GM18870 (cell line): ENCODE results near the gene B4GALT4.

ENCODE experiments used
- ATAC-seq: cut with Tn5 transposase; IDR thresholded peaks from one replicate; pipeline ENCODE4 v1.9.1; 2021; ENCODE audit warnings: moderate library complexity; ENCODE audit not compliant: unreplicated experiment

B4GALT4 gene

DNA sequence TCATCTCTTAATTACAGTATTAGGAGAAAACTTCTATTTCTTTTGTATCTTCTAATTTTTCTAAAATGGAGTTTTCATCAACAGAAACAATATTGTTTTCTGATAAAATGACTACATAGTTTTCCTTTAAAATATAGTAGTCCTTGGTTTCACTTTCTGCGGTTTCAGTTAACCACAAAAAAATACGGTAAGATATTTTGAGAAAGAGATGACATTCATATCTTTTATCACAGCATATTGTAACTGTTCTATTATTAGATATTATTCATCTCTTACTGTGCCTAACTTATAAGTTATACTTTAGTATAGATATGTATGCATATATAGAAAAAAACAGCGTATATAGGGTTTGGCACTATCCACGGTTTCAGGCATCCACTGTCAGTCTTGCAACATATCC is 2.3 kb downstream of the B4GALT4 start:
- ATAC-seq: no peak

DNA sequence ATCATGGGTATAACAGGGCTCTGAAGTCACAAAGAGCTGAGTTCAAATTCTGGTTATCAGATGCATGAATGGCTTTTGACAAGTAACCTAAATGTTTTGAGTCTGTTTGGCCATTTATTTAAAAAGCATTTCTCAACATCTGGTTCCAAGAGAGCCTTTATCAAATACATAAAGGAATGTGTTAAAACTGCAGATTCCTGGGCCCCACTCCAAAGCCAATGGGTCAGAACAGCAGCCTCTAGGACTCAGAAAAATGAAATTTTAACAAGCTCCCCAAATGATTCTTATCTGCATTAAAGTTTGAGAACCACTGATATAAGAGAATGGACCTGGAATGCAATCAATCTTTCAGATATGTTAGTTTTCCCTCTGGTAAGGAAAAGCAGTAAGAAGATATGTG is 3.4 kb downstream of the B4GALT4 start:
- ATAC-seq: no peak

DNA sequence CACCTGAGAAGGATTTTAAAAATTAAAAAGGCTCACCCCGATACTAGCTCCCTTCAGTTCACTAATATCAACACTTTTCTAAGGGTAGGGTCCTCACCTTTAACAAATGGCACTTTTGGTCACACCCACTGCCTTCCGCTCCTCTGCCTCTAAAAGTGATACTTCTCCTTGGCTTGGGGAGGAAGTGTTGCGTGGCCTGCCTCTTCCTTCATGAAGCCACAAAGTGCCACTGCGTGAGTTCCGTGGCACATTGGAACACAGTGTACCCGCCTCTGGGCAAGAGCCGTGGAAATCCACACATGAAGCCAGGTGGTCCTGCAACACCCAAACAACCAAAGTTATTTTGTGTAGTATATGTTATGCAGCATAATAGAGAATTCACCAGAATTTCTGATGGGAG is 3.9 kb downstream of the B4GALT4 start:
- ATAC-seq: no peak

DNA sequence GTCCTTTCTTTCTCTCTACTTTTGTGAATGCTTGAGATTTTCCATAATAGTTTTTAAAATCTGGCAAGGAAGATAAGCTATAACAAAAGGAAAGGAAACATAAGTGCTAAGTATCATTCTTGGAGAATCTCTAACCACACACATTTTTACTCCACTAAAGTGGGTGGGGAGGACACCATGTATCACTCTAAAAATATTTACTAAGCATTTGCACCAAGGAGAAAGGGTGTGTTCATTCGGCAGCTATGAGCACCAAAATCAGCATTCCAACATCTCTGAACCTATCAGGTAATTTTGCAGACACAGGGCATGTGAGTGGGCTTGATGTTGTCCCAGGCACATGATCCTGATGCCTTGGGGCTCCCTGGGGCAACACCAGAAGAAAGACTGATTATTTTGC is 5.5 kb downstream of the B4GALT4 start:
- ATAC-seq: no peak

DNA sequence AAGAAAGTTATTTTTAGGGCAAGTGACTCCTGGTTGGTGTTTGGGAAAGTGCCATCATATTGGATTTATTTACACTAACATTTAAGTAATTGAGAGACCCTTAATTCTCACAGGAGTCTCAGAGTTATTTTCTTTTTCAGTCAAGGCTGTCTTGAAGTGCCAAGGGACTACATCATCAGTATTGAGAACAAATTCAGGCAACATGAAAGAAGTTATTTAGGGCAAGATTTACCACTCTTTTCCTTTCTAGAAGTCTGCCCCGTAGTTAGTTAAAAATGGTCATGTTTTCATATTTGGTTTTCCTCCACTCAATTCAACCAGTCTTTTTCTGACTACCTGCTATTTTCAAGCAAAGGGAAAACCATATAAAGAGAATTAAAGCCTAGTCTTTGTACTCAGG is 6.1 kb downstream of the B4GALT4 start:
- ATAC-seq: no peak

DNA sequence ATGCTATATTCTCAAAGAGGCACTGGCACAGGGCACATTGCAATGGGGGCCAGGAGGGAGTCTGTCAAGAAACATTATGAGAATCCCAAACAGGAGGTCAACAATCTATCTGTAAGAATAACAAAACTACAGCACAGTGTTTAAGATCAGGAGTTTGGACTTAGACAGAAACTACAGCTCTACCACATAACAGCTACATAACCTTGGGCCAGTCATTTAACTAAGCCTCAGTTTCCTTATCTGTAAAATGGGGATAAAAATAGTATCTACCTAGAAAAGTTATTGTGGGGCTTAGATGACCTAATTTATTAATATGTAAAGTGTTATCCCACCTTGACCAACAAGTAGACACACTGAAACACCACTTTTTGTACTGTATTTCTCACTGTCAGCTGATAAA is 9.9 kb downstream of the B4GALT4 start:
- ATAC-seq: no peak

DNA sequence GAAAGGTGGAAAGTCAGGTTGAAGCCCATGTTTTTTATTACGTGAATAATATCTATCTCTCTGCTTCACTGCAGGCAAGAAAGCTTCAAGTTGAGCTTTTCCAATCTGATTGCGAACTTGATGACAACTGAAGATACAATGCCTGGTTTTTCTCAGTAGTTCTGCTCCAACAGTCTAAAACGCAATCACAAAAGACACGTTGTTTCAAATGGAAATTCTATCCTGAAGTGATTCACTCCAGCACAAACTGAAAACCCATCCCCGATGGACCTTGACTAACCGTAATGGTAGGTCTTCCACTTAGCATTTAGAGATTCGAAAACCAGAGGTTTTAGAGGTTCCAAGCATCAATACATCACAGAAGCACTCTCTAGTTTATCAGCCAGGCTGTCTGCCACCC is 10.6 kb downstream of the B4GALT4 start:
- no peak for ATAC-seq

DNA sequence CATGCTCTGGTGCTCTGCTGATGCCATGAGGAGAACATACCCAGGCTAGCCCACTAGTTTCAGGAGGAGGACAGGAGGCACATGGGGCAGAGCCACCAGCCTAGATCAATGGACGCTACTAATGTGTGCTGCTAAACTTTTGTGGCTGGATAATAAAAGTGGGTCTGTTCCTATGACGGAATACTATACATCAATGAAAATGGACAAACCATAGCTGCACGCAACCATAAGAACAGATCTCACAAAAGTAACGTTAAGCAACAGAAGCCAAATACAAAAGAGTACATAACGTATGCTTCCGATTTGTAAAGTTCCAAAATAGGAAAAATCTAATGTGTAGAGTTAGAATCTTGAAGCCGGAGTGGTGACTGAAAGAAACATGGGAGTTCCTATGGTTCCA is 11.5 kb downstream of the B4GALT4 start:
- no peak for ATAC-seq

DNA sequence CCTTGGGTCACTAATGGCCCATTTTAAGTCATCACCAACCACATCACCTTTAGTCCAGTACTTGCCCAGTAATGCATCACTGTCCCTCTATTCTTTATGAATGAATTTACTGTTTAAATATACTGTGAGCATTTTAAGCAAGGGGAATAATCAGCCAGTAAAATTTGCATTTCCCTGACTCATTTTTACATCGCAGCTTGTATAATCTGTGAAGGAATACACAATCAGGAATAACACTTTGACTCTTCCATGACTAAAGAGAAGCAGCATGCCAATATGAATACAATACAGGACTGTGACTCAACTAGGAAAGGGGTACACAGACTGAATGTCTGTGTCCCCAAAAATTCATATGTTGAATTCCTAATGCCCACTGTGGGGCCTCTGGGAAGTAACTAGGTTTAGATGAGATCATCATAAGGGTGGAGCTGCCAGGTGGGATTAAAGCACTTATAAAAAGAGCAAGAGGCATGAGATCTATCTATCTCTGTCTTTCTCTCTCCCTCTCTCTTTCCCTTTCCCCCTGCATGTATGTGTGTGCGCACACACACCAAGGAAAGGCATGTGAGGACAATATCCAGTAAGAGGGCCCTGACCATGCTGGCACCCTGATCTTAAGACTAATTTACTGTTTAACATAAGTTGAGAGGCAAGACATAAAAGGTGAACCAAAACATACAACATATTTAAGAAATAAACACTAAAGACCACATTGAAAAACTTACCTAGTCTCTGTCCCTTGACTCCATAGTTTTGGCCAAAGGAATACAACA is 12.1 kb downstream of the B4GALT4 start:
- ATAC-seq: no peak

DNA sequence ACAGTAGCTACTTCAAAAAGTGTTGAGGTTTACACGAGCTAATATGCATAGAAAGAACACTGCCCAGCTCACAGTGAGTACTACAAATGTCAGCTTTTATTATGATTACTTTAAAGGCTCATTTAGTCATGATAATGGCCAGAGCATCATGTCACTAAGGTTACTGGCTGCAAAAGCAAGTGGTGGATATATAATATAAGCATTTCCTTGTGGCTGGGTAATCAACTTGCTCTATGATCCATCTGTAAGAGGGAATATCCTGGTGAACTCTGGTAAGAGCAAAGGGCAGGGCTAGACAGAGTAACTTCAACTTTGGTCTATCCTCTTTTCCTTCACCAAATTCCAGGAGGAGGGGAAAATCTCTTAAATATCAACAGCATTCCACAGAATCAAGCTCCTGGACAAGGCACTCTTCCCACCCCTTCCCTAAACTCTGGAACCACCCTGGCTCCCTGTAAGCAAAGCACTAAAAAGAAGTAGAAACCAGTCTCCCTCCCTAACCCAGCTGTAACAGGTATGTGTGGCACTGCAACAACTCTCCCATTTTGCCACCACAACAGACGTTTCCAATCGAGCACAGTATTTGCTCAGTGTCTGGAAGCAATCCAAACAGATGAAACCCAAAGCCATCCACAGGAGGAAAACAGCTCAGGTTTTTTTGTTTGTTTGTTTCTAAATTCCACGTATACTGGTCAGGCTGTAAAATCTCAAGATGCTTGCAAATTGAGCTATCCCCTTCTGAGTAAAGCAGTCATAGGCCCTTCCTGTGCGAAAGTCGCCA is 13.4 kb downstream of the B4GALT4 start:
- ATAC-seq: no peak

DNA sequence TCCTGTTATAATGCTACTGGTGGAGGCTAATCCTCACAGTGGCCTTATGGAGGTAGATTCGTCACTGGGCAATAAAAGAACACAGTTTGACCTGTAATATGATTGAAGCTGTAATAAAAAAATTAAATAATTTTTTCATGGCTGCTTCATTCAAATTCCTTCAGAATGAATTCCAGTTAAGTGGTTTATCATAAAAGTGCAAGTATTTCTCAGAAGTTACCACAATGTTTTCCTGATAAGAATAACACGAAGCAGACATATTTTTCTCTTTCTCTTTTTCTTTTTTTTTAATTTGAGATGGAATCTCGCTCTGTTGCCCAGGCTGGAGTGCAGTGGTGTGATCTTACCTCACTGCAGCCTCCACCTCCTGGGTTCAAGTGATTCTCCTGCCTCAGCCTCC is 15.6 kb downstream of the B4GALT4 start:
- no peak for ATAC-seq

DNA sequence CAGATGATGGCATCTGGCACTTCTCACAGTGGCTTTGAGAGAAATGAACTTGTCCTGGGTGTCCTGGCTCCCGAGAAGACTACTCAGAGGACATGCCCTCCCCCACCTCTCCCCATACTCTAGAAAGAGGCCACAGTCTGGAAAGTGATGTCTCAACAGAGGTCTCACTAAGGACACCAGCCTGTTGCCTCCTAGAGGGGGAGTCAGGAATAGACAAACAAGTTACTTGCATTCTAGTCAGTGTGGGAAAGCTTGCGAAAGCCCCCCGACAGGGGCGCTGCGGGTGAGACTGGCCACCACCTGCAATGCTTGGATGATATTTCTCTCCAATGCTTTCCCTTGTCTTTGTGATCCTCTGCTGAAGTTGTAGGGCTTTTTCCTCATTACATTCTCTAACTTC is 17.2 kb downstream of the B4GALT4 start:
- no peak for ATAC-seq

DNA sequence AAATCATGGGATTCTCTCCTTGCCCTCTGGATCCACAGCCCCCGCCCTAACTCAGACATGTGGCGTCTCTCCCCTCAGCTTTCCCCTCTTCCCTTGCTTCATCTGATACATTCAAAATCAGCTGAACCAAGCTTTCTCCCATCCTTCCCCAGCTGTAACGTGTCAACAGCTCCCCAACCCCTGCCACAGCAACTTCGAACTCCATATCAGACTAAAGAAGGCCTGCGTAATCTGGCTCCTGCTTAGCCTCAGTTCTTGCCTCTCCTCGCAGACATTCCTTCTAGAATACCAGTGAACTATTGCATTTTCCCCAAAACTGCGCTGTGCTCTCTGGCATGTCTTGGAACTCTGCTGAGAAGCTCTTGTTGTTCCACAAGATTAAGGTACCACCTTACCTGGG is 18.3 kb downstream of the B4GALT4 start:
- ATAC-seq: no peak

DNA sequence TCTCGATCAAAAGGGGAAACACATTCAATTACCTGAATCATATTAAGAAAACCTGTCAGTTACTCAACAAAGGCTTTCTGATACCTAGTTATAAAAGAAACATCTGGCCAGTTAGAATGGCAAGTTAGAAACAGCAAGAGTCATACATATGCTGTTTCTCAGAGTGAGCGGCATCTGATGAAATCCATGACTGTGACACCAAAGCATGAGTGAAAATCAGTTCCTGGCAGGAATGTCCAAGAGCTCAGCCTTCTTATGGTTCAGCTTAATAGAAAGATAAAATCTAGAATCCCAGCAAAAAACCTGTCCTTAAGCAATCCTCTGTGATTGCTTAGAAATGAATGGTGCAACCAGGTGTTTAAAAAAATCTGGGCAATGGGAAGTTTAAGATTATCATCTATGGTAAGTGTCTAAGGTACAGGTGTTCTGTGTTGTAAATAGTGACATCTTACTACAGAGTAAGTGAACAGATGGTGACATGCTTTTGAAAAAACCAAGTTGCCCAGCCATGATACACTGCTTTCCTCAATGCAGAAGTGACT is 18.8 kb downstream of the B4GALT4 start:
- no peak for ATAC-seq

DNA sequence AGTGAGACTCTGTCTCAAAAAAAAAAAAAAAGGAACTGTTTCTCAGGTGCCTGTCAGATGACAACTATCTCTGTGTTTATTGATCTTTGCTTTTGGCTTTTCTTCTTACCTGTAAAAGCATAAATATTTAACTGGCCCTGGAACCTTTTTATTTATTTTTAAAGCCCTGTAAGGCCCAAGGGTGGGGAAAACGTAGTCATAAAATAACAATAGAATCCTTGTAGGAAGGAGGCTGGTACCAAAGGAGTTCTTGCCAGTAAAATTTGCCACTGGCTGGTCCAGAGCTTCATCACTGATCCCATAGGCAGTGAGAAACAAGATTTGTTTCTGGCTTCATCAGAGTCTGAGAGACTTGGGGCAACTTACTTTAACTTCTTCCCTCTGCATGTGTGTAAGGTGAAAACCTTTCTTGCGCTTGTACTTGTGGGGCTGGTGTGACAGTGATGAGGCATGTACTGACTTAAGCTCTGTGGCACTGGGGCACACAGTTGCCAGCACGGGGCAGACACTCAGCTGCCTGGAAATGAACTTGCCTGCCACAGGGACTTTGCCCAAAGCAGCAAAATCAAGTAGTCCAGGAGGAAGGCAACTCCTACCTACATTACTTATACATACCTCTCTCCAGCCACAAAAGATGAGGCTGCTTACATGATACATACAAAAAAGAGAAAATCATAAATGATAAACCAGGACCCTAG is 19.6 kb downstream of the B4GALT4 start:
- no peak for ATAC-seq

DNA sequence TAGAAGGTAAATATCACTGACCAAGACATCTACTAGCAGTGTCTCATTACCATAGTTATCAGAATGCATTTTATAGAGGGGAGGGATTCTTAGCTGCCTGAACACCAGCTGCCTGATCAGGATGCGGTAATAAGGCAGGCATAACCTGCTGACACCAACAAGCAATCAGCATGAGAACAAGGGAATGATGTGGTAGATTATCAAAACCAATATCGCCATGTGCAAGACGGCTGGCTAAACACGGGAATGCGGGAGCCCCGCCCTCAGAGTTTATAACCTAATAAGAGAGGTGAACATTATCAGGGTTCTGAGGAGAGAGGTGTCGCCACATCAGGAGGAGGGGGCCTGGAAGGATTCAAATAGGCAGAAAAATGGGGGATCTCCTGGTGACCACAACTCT is 20.5 kb downstream of the B4GALT4 start:
- ATAC-seq: no peak

DNA sequence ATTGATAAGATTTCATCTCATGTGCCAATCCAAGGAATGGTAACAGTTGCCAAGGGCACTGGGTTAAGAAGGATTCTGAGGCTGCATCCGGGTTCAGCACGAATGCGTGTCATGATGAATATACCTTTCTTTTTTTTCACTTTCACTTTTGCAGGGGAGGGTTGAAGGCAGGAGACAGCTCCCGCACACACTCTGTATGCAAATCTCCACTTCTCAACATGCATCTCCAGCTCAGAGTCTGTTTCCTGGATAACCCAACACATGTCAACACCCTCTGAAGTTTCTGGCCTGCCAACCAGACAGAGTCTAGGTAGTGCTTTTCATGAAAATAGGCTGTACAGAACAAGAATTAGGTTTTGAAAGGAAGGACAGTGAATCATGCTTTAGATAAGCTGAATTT is 21.6 kb downstream of the B4GALT4 start:
- ATAC-seq: peak; percentile 96

DNA sequence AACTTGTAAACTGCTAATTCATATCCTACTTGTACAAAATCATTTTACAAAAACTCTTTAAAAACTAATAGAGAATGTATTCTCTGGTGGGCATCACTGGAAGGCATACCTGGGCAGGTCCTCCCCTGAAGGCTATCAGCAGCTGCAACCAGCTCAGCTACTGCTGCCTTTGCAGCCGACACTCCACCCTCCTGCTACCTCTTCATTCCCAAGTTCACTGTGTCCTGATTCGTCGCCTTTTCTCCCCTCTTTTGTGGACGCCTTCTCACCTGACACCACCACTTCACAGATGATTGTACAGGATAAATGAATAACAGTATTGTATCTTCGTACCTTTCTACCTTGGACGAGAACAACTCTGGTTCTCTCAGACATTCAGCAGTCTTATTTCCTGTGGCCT is 28.9 kb downstream of the B4GALT4 start:
- ATAC-seq: no peak

DNA sequence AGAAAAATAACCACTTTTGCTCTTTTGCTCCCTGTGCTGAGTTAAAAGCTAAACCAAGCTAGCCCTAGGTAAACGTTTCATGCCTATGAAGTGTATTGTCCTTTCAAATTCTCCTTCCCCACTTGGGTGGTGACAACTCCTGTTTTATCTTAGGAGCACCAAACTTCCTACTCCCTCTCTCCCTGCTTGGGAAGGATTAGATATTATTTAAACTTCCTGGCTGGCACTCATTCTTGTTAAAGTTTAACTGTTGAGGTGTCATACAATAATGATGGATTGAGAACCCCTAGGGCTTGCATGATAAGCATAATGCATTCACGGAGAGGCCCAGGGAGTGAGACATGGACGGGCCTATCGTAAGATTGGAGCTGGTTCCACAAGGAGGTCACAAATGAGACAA is 29.5 kb downstream of the B4GALT4 start:
- no peak for ATAC-seq

DNA sequence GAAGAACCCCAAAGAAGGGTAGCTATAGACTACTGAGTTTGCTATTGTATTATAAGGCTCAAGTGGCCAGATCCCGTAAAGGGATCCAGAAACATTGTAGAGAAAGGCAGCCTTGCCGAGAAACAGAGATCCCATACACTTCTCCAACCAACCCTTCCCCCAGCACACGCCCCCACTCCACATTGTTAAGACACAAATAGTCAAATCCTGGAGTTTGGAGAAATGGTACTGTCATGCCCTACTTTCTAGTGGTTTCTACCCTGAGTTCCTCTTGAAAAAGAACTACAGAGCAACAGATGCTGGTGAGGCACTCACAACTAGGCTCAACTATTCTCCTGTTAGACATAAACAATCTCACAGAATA is 33.2 kb downstream of the B4GALT4 start:
- ATAC-seq: no peak

DNA sequence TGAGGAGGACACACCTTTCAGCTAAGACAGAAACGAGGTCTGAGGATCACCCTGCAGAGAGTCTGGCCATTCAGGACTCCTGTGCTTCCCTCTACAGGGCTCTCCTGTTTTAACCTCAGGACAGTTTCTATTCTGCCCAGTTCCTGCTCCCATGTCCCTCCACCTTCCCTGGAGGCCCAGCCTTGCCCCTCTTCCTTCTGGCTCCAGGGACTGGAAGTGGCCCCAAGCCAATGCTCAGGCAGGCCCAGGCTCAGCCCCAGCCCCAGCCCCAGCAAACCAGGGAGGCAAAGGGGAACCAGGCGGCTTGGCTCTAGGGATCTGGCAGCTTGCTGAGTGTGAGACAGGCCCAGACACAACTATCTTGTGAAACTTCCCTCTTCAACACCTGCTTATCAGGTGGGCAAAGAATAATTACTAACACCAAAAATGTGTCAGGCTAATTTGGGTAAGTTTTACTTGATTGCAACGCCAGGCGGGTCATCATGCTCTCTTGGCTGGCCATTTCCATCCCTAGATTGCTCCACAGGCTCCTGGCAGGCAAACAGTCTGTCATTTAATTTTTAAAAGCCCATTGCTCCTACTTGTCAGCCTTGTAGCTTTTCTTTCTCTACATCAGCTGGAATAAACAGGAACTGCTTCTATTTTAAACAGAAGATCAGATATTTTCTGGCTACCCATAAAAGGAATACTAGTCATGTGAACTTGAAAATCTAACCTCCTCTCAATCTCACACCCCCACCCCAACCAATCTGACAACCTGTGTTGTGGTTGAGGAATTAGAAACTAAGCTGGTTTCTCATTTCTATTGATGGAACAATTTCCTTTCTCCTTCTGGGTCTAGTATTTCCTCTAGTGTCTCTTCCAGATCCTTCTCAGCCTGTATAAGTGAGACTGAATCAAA is 33.8 kb downstream of the B4GALT4 start:
- no peak for ATAC-seq
